Kidney epithelial cell (primary cell): Measurements from ENCODE around the gene SLC26A9. TPM values are rescaled to one million over a fixed set of nuclear protein-coding genes. Genes with fewer than 3 reads are reported as not detected.
"Not testable (repeated sequence)": the region's sequence is repeated elsewhere in the genome, so short reads cannot be mapped to it uniquely, and the experiment has no call there.

ENCODE experiments used
- DNase-seq: peaks from one replicate; pipeline ENCODE4 v3.0.0-alpha.2; 2010; ENCODE audit warnings: low read depth
- H3K27me3 ChIP-seq: 2 replicates; pipeline ENCODE4 v1.6.0; 2011; ENCODE audit warnings: low read length; ENCODE audit not compliant: control insufficient read depth, insufficient read depth
- H3K36me3 ChIP-seq: 2 replicates; pipeline ENCODE4 v1.5.1; 2011; ENCODE audit warnings: low read length; ENCODE audit not compliant: control insufficient read depth, insufficient read depth
- H3K4me3 ChIP-seq: 2 replicates; pipeline ENCODE4 v1.5.1; 2011; ENCODE audit warnings: low read depth, mild to moderate bottlenecking, control low read depth, low read length
- CTCF ChIP-seq: IDR thresholded peaks from 2 replicates; pipeline ENCODE4 v1.5.1; 2011; ENCODE audit warnings: mild to moderate bottlenecking, moderate library complexity, low read length, control low read depth, inconsistent platforms; ENCODE audit not compliant: insufficient read depth, poor library complexity, severe bottlenecking
- total RNA-seq: library from RNA; depleted of rRNA; stranded (reverse); fragments of >200 nt; gene quantifications from 2 replicates; pipeline ENCODE4 v1.2.3, GENCODE V29; 2015

The SLC26A9 gene
- total RNA-seq, 1 donor from 2014 or later = not detected

GRCh38 chr1:205913451-205914154 lies 29.7 kb downstream of the SLC26A9 start:
- H3K27me3 ChIP-seq = no peaks in the 10 kb centered on the region
- no peak overlapping the region for H3K4me3 ChIP-seq
- TF ChIP-seq CTCF = no peak
- no peak for DNase-seq
- H3K36me3 ChIP-seq = no peaks in the 10 kb centered on the region

GRCh38 chr1:205907794-205908193 lies 35.5 kb downstream of the SLC26A9 start:
- H3K36me3 ChIP-seq = no peaks in the 10 kb centered on the region
- no peak overlapping the region for H3K4me3 ChIP-seq
- DNase-seq = no peak
- no peaks in the 10 kb centered on the region for H3K27me3 ChIP-seq
- TF ChIP-seq CTCF = peak; percentile 82

- not testable (repeated sequence) for H3K36me3 ChIP-seq, H3K27me3 ChIP-seq, DNase-seq, H3K4me3 ChIP-seq
These were observed 38.2 kb downstream of the SLC26A9 start for GRCh38 chr1:205905095-205905494.

- H3K36me3 ChIP-seq = no peaks in the 10 kb centered on the region
- DNase-seq = no peak
- TF ChIP-seq CTCF = no peak
These were observed 46.9 kb downstream of the SLC26A9 start for GRCh38 chr1:205896351-205896750.

GRCh38 chr1:205894119-205894518 lies 49.1 kb downstream of the SLC26A9 start:
- DNase-seq, H3K36me3 ChIP-seq, H3K4me3 ChIP-seq, H3K27me3 ChIP-seq: not testable (repeated sequence)

More at GRCh38 chr1:205896351-205896750, 46.9 kb downstream of the SLC26A9 start:
- H3K27me3 ChIP-seq = no peaks in the 10 kb centered on the region
- H3K4me3 ChIP-seq = no peak overlapping the region

- H3K27me3 ChIP-seq, H3K4me3 ChIP-seq, DNase-seq, H3K36me3 ChIP-seq: not testable (repeated sequence)
These were observed 51.1 kb downstream of the SLC26A9 start for GRCh38 chr1:205892175-205892574.

- H3K36me3 ChIP-seq, DNase-seq, H3K27me3 ChIP-seq, H3K4me3 ChIP-seq: not testable (repeated sequence)
These were observed 51.8 kb downstream of the SLC26A9 start for GRCh38 chr1:205891481-205891880.

GRCh38 chr1:205890631-205891030 lies 52.6 kb downstream of the SLC26A9 start:
- H3K4me3 ChIP-seq, DNase-seq, H3K27me3 ChIP-seq, H3K36me3 ChIP-seq: not testable (repeated sequence)

- not testable (repeated sequence) for H3K4me3 ChIP-seq, H3K27me3 ChIP-seq, H3K36me3 ChIP-seq
- peak; percentile 65 for DNase-seq
These were observed 53.5 kb downstream of the SLC26A9 start for GRCh38 chr1:205889706-205890105.

GRCh38 chr1:205889006-205889405 lies 54.2 kb downstream of the SLC26A9 start:
- H3K4me3 ChIP-seq, DNase-seq, H3K27me3 ChIP-seq, H3K36me3 ChIP-seq: not testable (repeated sequence)
